Cortex of kidney (tissue), 1 donor: ENCODE data around the gene ANKRD60.

Experiments used
- DNase-seq: peaks from one replicate; lab custom pipeline; 2025; lab: John Stamatoyannopoulos, UW

ANKRD60 gene

GRCh38 chr20:58194175-58194791 lies 34.2 kb downstream of the ANKRD60 start:
- DNase-seq = no peak

- DNase-seq = no peak
These were observed 35.9 kb downstream of the ANKRD60 start for GRCh38 chr20:58192567-58192966.

- no peak for DNase-seq
These were observed 36.4 kb downstream of the ANKRD60 start for GRCh38 chr20:58192065-58192464.

GRCh38 chr20:58188527-58188926 lies 39.9 kb downstream of the ANKRD60 start:
- no peak for DNase-seq

GRCh38 chr20:58184984-58185383 lies 43.5 kb downstream of the ANKRD60 start:
- no peak for DNase-seq

- DNase-seq = no peak
These were observed 44.4 kb downstream of the ANKRD60 start for GRCh38 chr20:58184063-58184462.

GRCh38 chr20:58182521-58183140 lies 45.8 kb downstream of the ANKRD60 start:
- DNase-seq = no peak

GRCh38 chr20:58179432-58180099 lies 48.9 kb downstream of the ANKRD60 start:
- DNase-seq = no peak

- no peak for DNase-seq
These were observed 49.4 kb downstream of the ANKRD60 start for GRCh38 chr20:58179083-58179431.

DNA sequence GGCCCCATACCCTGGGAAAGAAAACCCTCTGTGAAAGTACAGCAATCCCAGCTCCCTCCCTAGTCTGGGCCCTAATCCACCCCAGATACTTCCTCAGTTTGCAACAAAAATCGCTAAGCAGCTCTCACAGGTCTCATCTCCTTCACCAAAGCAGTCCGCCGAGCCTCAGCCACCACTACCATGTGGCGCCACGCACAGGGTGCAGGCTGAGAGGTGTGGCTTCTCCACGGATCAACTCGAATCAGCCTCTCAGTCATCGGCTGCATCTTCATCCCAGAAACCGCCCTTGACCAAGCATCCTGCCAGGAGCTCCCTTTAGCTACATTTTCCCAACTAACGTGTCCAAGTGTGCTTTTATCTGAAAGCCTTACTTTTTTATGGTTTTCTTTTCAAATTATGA lies 50.7 kb downstream of the ANKRD60 start:
- DNase-seq = no peak

GRCh38 chr20:58175836-58176235 lies 52.6 kb downstream of the ANKRD60 start:
- DNase-seq = no peak

DNA sequence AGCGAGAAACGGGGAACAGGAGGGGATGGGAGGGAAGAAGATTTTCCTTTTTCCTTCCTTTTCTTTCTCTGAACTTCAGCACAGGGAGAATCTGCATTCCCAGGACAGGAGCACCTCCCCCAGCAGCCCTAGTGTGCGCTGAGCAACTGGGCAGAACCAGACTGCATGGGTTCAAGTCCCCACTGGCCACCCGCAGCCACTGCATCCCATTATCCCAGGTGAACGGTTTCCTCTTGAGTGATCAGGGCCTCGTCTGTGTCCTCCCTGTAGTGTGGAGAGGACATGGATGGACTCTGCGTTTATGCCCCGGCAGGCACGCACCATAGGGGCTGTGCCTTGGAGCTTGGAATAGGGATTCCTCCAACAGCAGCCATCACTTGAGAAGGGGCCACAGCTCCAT lies 53.0 kb downstream of the ANKRD60 start:
- DNase-seq = no peak

- no peak for DNase-seq
These were observed 53.7 kb downstream of the ANKRD60 start for GRCh38 chr20:58174708-58175280.

DNA sequence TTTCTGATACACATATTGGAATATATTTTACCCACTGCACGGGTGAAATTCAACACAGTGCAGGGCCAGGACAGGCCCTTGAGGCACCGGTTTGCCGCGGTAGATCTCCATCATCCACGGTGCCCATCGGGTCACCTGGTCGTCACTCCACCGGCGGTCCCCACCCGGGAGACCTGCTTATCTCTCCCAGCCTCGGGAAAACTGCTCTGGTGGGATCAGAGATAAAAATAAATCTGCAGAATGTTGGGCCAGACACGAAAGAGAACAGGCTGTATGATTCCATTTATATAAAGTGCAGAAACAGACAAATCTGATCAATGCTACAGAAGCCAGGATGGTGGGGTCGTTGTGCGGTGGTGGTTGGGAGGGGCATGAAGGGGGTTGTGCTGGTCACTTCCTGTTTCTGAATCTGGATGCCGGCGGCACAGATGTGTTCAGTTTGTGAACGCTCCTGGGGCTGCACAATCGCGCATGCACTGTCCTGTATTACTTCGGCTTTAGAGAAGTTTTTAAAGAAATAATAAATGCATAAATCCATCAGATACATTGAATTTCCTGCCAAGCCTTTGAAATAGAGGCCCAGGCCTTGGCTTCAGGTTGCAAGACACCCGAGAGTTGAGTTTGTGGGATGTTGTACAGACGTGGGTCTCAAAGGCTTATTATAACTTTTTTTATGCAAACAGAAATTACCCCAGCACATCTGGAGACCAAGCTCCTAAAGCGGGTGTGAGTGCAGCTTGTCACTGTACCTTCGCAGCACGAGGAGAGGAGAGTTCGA lies 54.3 kb downstream of the ANKRD60 start:
- no peak for DNase-seq

DNA sequence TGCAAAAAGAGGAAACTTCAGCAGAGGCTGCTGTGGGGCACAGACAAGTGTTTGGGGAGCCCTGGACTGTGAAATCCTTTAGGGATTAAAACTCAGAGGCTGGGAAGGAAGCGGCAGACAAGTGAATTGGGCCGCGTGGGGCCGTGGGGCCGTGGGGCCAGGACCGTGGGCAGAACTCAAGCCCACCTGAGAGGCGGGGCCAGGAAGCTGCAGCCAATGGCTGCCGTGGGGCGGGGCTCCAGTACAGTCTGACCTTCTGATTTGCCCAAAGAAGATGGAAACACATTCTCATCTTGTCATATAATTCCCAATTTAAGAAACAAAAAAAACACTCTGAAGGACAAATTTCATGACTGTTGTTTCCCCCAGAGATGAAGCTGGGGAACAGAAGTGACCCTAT lies 55.4 kb downstream of the ANKRD60 start:
- DNase-seq = no peak

- DNase-seq = no peak
These were observed 56.5 kb downstream of the ANKRD60 start for GRCh38 chr20:58171796-58172425.

DNA sequence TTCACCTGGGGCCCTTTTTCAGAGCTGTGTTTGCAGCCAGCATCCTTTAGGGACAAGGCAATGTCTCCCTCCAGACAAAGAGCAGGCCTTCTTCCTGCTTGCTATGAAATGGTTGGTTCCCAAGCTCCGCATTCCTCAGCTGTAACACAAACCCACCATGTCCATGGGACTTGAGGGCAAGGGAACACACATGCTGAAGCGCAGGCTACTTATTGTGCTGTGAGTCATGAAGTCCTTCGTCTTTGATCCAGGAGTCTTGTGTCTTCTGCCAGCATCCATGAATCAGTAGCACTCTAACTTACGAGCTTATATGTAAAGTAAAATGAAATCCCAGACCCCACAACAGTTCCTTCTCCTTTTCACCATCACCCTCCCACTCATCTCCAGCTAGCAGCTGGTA lies 59.0 kb downstream of the ANKRD60 start:
- no peak for DNase-seq

- no peak for DNase-seq
These were observed 59.6 kb downstream of the ANKRD60 start for GRCh38 chr20:58168843-58169242.

DNA sequence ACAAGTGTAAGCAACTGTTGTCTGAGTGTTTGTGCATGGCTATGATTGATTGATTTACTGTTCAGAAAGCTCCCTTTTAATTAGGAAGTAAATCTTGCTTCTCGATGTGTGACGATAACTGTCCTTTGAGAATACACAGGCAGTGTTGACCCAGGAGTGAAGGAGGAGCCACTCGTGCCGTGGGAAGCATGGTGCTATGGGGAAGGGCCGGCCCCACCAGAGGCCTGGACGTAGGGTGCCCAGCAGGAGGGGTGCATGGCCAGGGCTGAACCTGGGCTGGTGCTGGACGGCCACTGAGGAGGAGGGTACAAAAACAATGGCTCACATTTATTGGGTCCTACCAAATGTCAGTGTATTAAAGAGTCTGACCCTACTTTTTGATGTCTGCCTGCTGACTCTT lies 60.7 kb downstream of the ANKRD60 start:
- no peak for DNase-seq
